HCT116 (cell line): Measurements from ENCODE around the gene NCBP1. TPM values are rescaled to one million over a fixed set of nuclear protein-coding genes. Genes with fewer than 3 reads are reported as not detected.

Source experiments
- ATAC-seq: fragments of 200-7000 bp; cut with Tn5 transposase; 2 replicates; pipeline ENCODE4 v1.9.1; 2020; ENCODE audit warnings: mild to moderate bottlenecking, moderate library complexity
- BruUV-seq: library from RNA; stranded (reverse); fragments of 400-500 nt; replicated peaks from 2 replicates; lab custom pipeline; 2021; lab: Mats Ljungman, UMichigan
- CTCF ChIA-PET: fragments of 300-600 bp; sonication (Branson Sonifier 250); formaldehyde crosslinking; loops from one replicate; lab custom pipeline; 2021; ENCODE audit warnings: antibody characterized with exemption; lab: Charles Lee
- POLR2A ChIA-PET: fragments of 300-600, 350-600 bp; sonication (Branson Sonifier 250); formaldehyde crosslinking; loops from one replicate; lab custom pipeline; 2021; ENCODE audit warnings: antibody characterized with exemption; lab: Charles Lee
- RAD21 ChIA-PET, 2 experiments: fragments of 300-600 bp; sonication (Branson Sonifier 250); formaldehyde crosslinking; loops; one replicate each; lab custom pipeline; 2023; ENCODE audit warnings: low total read pairs in 2 of 2; ENCODE audit not compliant: uncharacterized antibody in 2 of 2, unreplicated experiment in 2 of 2, low non-redundant PET in 1 of 2; lab: Charles Lee
- DNase-seq: peaks from one replicate; pipeline ENCODE4 v3.0.0-alpha.2; 2010; ENCODE audit warnings: low read depth, low spot score
- H2AFZ ChIP-seq: fragments of 200-600 bp; shearing (Covaris generic), sonication (generic); 2 replicates; pipeline ENCODE4 v1.6.1; 2017; ENCODE audit warnings: low read depth, mixed run types, mixed read lengths, antibody characterized with exemption, low read length; ENCODE audit not compliant: poor library complexity, severe bottlenecking
- H3K27ac ChIP-seq: 2 replicates; pipeline ENCODE4 v1.5.1; 2012; ENCODE audit warnings: low read depth, low read length
- H3K27me3 ChIP-seq: fragments of 200-600 bp; sonication (generic); 2 replicates; pipeline ENCODE4 v1.6.1; 2016; ENCODE audit warnings: mixed run types, low read length, mixed read lengths; ENCODE audit not compliant: insufficient read depth
- H3K36me3 ChIP-seq, 2 experiments: fragments of 200-500 bp in 1 of 2; fragments of 200-600 bp in 1 of 2; sonication (Bioruptor generic) in 1 of 2; sonication (generic) in 1 of 2; 2 replicates each; pipeline versions ENCODE4 v1.5.1 to v1.6.1; 2014 to 2016; ENCODE audit warnings: low read length in 2 of 2, inconsistent platforms in 1 of 2, mixed read lengths in 1 of 2, mixed run types in 1 of 2; ENCODE audit not compliant: insufficient read depth in 2 of 2, control insufficient read depth in 1 of 2
- H3K4me1 ChIP-seq, 2 experiments: fragments of 200-600 bp in 1 of 2; sonication (generic) in 1 of 2; 2 replicates each; pipeline versions ENCODE4 v1.5.1 to v1.6.1; 2012 to 2017; ENCODE audit warnings: low read length in 2 of 2, inconsistent platforms in 1 of 2, mild to moderate bottlenecking in 1 of 2, mixed read lengths in 1 of 2, mixed run types in 1 of 2, moderate library complexity in 1 of 2; ENCODE audit not compliant: insufficient read depth in 2 of 2, control insufficient read depth in 1 of 2
- H3K4me2 ChIP-seq: fragments of 200-600 bp; sonication (generic); 2 replicates; pipeline ENCODE4 v1.6.1; 2017; ENCODE audit warnings: mixed run types, low read length, mixed read lengths
- H3K4me3 ChIP-seq, 2 experiments: fragments of 200-600 bp in 1 of 2; sonication (generic) in 1 of 2; replicated peaks in 1 of 2; 2 replicates each; pipeline ENCODE4 v1.5.1; 2011 to 2016; ENCODE audit warnings: low read length in 2 of 2, control low read depth in 1 of 2, low read depth in 1 of 2, mild to moderate bottlenecking in 1 of 2, mixed read lengths in 1 of 2, mixed run types in 1 of 2
- H3K79me2 ChIP-seq: fragments of 200-600 bp; sonication (generic); 2 replicates; pipeline ENCODE4 v1.6.1; 2017; ENCODE audit warnings: mild to moderate bottlenecking, mixed run types, low read length, moderate library complexity, mixed read lengths; ENCODE audit not compliant: insufficient read depth
- H3K9ac ChIP-seq: fragments of 200-600 bp; sonication (generic); 2 replicates; pipeline ENCODE4 v1.6.1; 2016; ENCODE audit warnings: low read length, mixed read lengths
- H3K9me2 ChIP-seq: fragments of 200-600 bp; sonication (generic), shearing (Covaris generic); 2 replicates; pipeline ENCODE4 v1.6.1; 2017; ENCODE audit warnings: mixed run types, mild to moderate bottlenecking, moderate library complexity; ENCODE audit not compliant: insufficient read depth
- H3K9me3 ChIP-seq, 2 experiments: fragments of 200-500 bp in 1 of 2; fragments of 200-600 bp in 1 of 2; sonication (Bioruptor generic) in 1 of 2; sonication (generic) in 1 of 2; 2 replicates each; pipeline ENCODE4 v1.6.1; 2014 to 2017; ENCODE audit warnings: low read length in 2 of 2, mixed read lengths in 2 of 2, inconsistent platforms in 1 of 2, low read depth in 1 of 2, mild to moderate bottlenecking in 1 of 2, mixed run types in 1 of 2, moderate library complexity in 1 of 2; ENCODE audit not compliant: control insufficient read depth in 1 of 2, insufficient read depth in 1 of 2
- H4K20me1 ChIP-seq: fragments of 200-600 bp; sonication (generic), shearing (Covaris generic); 2 replicates; pipeline ENCODE4 v1.6.1; 2017; ENCODE audit warnings: mixed run types, mild to moderate bottlenecking, moderate library complexity; ENCODE audit not compliant: insufficient read depth
- CBX3 ChIP-seq: IDR thresholded peaks from 2 replicates; pipeline ENCODE4 v1.6.1; 2012; ENCODE audit warnings: low read depth
- CEBPB ChIP-seq: IDR thresholded peaks from 2 replicates; pipeline ENCODE4 v1.6.1; 2012; ENCODE audit warnings: low read depth
- EGR1 ChIP-seq: IDR thresholded peaks from 2 replicates; pipeline ENCODE4 v1.6.1; 2012; ENCODE audit warnings: low read depth
- ELF1 ChIP-seq: IDR thresholded peaks from 2 replicates; pipeline ENCODE4 v1.6.1; 2012; ENCODE audit warnings: low read depth, borderline replicate concordance
- EZH2 ChIP-seq: fragments of 200-600 bp; sonication (generic); IDR thresholded peaks from 2 replicates; pipeline ENCODE4 v1.6.1; 2017; ENCODE audit warnings: antibody characterized with exemption, mixed run types
- EZH2phosphoT487 ChIP-seq: fragments of 200-600 bp; IDR thresholded peaks from 2 replicates; pipeline ENCODE4 v1.6.1; 2018; ENCODE audit warnings: antibody characterized with exemption, borderline replicate concordance
- FOSL1 ChIP-seq: IDR thresholded peaks from 2 replicates; pipeline ENCODE4 v1.6.1; 2012; ENCODE audit warnings: low read depth
- JUND ChIP-seq: IDR thresholded peaks from 2 replicates; pipeline ENCODE4 v1.6.1; 2012
- POLR2A ChIP-seq: IDR thresholded peaks from 2 replicates; pipeline ENCODE4 v1.7.0; 2011; ENCODE audit warnings: borderline replicate concordance; ENCODE audit not compliant: insufficient read depth, insufficient read length; ENCODE audit errors: extremely low read depth
- RAD21 ChIP-seq: IDR thresholded peaks from 2 replicates; pipeline ENCODE4 v1.6.1; 2012; ENCODE audit warnings: low read depth, mild to moderate bottlenecking
- SP1 ChIP-seq: IDR thresholded peaks from 2 replicates; pipeline ENCODE4 v1.6.1; 2012; ENCODE audit warnings: low read depth
- SRF ChIP-seq: IDR thresholded peaks from 2 replicates; pipeline ENCODE4 v1.6.1; 2012; ENCODE audit warnings: low read depth
- TCF7L2 ChIP-seq: IDR thresholded peaks from 2 replicates; pipeline ENCODE4 v1.7.0; 2011; ENCODE audit warnings: borderline replicate concordance, inconsistent platforms; ENCODE audit not compliant: insufficient read depth, insufficient read length; ENCODE audit errors: extremely low read depth
- YY1 ChIP-seq: IDR thresholded peaks from 2 replicates; pipeline ENCODE4 v1.6.1; 2011; ENCODE audit warnings: low read length, low read depth, moderate library complexity, mild to moderate bottlenecking; ENCODE audit not compliant: insufficient replicate concordance; ENCODE audit errors: extremely low read depth
- ZFX ChIP-seq: fragments of 450-650 bp; IDR thresholded peaks from 2 replicates; pipeline ENCODE4 v1.6.1; 2017
- ZNF274 ChIP-seq: fragments of 200-500 bp; sonication (Bioruptor generic); IDR thresholded peaks from 2 replicates; pipeline ENCODE4 v1.6.1; 2014; ENCODE audit warnings: mild to moderate bottlenecking, low read depth, low read length, inconsistent platforms
- intact Hi-C: fragments of 100-400 bp; cut with micrococcal nuclease; formaldehyde crosslinking; loops from 2 replicates; pipeline ENCODE4 v1.10.0; 2022
- total RNA-seq: library from RNA; stranded (reverse); gene quantifications from one replicate; pipeline ENCODE4 v1.2.1, GENCODE V29; 2021; ENCODE audit not compliant: unreplicated experiment
- TF ChIP-seq, protein P1 (sequence below): IDR thresholded peaks from 2 replicates; pipeline ENCODE4 v1.6.1; 2012; ENCODE audit warnings: low read depth

Gene NCBP1
- total RNA-seq, 1 experiment from 2014 or later, result 32.9 TPM

DNA sequence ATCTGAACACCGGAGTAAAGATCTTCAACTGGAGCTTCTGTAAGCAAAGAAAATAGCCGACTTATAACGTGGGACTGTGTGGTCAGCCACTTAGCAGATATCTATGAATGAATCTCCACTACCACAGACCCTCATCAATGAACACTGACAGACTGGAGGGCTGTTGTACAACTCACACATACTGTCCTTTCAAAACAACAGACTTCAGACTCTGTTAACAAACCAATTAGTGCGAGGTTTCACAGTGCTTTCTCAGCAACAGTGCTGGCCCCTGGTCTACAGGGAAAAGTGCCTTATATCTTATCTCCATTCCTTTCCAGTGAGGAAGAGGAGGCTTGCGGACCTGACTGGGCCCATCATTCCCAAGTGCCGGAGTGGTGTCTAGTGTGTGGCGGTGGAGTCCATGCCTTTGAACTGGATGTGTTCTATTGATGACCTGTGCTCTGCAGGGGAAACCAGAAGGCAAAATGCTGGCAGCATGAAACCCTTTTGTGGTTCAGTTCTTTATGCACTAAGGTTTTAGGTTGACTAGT, 34.2 kb upstream of the NCBP1 start:
- DNase-seq (no peak), ATAC-seq (no peak)
- H3K4me2 ChIP-seq, result no peak overlapping the region
- H3K9ac ChIP-seq, result no peak overlapping the region
- H3K4me1 ChIP-seq, result peaks cover 0 to 3% of the 10 kb centered on the region in 2 experiments; a peak in 1 of 4 replicates
- no peaks in the 10 kb centered on the region for H4K20me1 ChIP-seq
- TF ChIP-seq JUND, result no peak
- no peak for TF ChIP-seq TCF7L2
- TF ChIP-seq CEBPB, result no peak
- H3K4me3 ChIP-seq, result no peak overlapping the region
- no peaks in the 10 kb centered on the region for H3K9me3 ChIP-seq
- intact Hi-C loops, result loop anchor here (2.0 kb wide), 2 partner anchors 189 to 743 kb away; no protein-coding TSS in a partner anchor
- BruUV-seq, result no TSS peak
- RAD21 ChIA-PET, result interaction anchor here (1.0 to 1.7 kb wide), 5 partner anchors 98 to 131 kb away, joined by 3 to 20 read pairs (median 5); partner anchors contain the start of gene TMOD1 (in 1 of the 2)
- CTCF ChIA-PET, result interaction anchor here (0.5 to 5.5 kb wide), 26 partner anchors 8 to 1144 kb away, joined by 3 to 117 read pairs (median 5); partner anchors contain the start of genes NCBP1, TMOD1, TSTD2 and ZNF782
- H3K27me3 ChIP-seq, result no peaks in the 10 kb centered on the region
- H3K36me3 ChIP-seq, result peaks cover 4 to 16% of the 10 kb centered on the region in 2 experiments; a peak in 3 of 4 replicates
- POLR2A ChIA-PET, result interaction anchor here (1.2 to 1.3 kb wide), 3 partner anchors 8 to 130 kb away, joined by 3 to 7 read pairs (median 4); no protein-coding TSS in a partner anchor
- no peak overlapping the region for H2AFZ ChIP-seq
- H3K9me2 ChIP-seq, result no peaks in the 10 kb centered on the region
- H3K79me2 ChIP-seq, result no peaks in the 10 kb centered on the region
- no peak overlapping the region for H3K27ac ChIP-seq

DNA sequence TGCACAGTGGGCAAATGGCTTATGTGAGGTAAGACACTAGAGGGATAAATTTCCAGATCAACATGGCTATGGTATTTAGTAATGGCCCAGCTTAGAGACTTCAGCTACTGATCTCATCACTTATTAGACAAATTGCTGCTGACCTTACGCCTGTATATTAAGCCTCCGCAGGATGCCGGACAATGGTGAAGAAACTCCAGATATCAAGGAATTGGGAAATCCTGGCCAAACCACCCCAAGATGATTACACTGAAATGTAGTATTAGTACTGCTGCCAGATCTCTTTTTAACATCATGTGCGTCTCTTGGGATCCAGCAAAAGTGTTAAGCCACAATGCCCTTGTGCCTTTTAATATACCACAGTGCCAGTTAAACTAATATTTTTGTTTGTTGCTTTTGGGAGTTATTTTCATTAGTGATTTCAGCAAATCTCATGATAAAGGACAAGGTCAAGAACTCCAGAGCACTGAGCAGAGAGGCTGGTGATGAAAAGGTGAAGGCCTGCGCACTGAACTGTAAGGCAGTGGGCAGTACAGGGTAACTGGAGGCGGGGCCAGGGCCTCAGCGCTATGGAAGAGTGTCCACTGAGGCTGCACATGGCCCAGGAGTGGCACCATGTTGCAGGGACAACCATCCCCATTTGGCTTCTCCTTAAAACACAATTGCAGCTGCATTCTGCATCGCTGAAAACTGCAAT, 32.9 kb upstream of the NCBP1 start:
- Histone ChIP-seq H4K20me1 (no peaks in the 10 kb centered on the region), H3K4me1 (peaks cover 0 to 3% of the 10 kb centered on the region in 2 experiments; a peak in 1 of 4 replicates), H3K79me2 (no peaks in the 10 kb centered on the region), H3K4me3 (no peak overlapping the region), H3K27me3 (no peaks in the 10 kb centered on the region), H3K9ac (no peak overlapping the region), H3K36me3 (peaks cover 7 to 20% of the 10 kb centered on the region in 2 experiments; a peak in 3 of 4 replicates), H2AFZ (no peak overlapping the region), H3K27ac (no peak overlapping the region), H3K9me2 (no peaks in the 10 kb centered on the region), H3K4me2 (no peak overlapping the region), H3K9me3 (no peaks in the 10 kb centered on the region)
- BruUV-seq, result no TSS peak
- ChIA-PET POLR2A (no interaction called here), RAD21 (no interaction called here), CTCF (interaction anchor here (5.5 kb wide), 1 partner anchor 131 kb away, joined by 117 read pairs; no protein-coding TSS in a partner anchor)
- intact Hi-C loops, result no loop called here
- no peak for DNase-seq
- no peak for ATAC-seq
- no peak for TF ChIP-seq SP1
- TF ChIP-seq TCF7L2, result no peak
- no peak for TF ChIP-seq ELF1
- TF ChIP-seq YY1, result no peak
- TF ChIP-seq CBX3, result no peak
- no peak for TF ChIP-seq EGR1
- TF ChIP-seq EZH2phosphoT487, result no peak
- TF ChIP-seq SRF, result no peak
- no peak for TF ChIP-seq ZFX
- TF ChIP-seq POLR2A, result no peak
- TF ChIP-seq ZNF274, result no peak
- TF ChIP-seq RAD21, result no peak
- TF ChIP-seq CEBPB, result no peak
- no peak for TF ChIP-seq FOSL1
- TF ChIP-seq, protein P1, sequence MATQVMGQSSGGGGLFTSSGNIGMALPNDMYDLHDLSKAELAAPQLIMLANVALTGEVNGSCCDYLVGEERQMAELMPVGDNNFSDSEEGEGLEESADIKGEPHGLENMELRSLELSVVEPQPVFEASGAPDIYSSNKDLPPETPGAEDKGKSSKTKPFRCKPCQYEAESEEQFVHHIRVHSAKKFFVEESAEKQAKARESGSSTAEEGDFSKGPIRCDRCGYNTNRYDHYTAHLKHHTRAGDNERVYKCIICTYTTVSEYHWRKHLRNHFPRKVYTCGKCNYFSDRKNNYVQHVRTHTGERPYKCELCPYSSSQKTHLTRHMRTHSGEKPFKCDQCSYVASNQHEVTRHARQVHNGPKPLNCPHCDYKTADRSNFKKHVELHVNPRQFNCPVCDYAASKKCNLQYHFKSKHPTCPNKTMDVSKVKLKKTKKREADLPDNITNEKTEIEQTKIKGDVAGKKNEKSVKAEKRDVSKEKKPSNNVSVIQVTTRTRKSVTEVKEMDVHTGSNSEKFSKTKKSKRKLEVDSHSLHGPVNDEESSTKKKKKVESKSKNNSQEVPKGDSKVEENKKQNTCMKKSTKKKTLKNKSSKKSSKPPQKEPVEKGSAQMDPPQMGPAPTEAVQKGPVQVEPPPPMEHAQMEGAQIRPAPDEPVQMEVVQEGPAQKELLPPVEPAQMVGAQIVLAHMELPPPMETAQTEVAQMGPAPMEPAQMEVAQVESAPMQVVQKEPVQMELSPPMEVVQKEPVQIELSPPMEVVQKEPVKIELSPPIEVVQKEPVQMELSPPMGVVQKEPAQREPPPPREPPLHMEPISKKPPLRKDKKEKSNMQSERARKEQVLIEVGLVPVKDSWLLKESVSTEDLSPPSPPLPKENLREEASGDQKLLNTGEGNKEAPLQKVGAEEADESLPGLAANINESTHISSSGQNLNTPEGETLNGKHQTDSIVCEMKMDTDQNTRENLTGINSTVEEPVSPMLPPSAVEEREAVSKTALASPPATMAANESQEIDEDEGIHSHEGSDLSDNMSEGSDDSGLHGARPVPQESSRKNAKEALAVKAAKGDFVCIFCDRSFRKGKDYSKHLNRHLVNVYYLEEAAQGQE, result no peak
- no peak for TF ChIP-seq EZH2
